ENCODE measurements around the gene SYNE2. TPM values are rescaled to one million over a fixed set of nuclear protein-coding genes. Genes with fewer than 3 reads are reported as not detected.

The SYNE2 gene
- total RNA-seq, 4 donors from 2014 or later, result 136 to 323 (median 215) TPM

DNA sequence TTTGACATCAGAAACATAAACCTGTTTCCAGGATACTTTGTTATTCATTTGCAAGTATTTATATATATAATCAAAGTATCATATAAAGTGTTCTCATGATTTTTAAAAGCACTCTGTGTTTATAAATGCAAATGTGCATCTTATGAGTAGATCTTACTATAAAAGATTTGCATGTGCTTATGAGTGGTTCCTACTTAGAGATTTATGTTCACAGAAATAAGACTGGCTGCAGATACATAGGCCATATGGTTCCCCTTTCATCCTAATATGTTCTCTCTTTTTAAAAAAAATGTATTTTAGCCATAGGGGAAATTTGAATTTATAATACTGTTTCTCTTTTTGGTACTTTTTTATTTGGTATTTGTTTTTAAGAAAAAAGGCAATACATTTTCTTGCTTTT, 267.2 kb downstream of the SYNE2 start:
- TF ChIP-seq, protein P1, sequence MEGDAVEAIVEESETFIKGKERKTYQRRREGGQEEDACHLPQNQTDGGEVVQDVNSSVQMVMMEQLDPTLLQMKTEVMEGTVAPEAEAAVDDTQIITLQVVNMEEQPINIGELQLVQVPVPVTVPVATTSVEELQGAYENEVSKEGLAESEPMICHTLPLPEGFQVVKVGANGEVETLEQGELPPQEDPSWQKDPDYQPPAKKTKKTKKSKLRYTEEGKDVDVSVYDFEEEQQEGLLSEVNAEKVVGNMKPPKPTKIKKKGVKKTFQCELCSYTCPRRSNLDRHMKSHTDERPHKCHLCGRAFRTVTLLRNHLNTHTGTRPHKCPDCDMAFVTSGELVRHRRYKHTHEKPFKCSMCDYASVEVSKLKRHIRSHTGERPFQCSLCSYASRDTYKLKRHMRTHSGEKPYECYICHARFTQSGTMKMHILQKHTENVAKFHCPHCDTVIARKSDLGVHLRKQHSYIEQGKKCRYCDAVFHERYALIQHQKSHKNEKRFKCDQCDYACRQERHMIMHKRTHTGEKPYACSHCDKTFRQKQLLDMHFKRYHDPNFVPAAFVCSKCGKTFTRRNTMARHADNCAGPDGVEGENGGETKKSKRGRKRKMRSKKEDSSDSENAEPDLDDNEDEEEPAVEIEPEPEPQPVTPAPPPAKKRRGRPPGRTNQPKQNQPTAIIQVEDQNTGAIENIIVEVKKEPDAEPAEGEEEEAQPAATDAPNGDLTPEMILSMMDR (IDR thresholded peaks at IDR 0.05; ENCODE audit: low read depth), result no peak

- TF ChIP-seq, protein P1 (IDR thresholded peaks at IDR 0.05; ENCODE audit: low read depth), result no peak
Observed at GRCh38 chr14:64123241-64123822, 270.5 kb downstream of the SYNE2 start.

DNA sequence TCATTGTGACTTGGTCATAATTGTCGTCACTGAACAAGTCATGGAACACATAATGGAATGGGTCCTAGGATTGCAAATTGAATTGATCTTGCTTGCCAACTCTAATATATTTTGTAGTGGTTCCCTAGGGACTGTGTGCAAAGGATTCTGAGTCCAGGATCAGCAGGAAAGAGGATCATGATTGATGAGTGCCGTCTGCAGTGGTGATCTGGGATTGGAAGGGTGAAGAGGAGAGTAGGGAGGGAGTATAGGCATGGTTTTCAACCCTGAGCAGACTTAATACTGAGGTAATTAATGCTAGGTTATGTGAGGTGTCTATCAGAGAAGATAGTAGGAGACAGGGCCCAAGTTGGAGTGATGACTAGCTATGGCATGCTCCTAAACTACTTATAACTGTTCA, 272.5 kb downstream of the SYNE2 start:
- TF ChIP-seq, protein P1 (IDR thresholded peaks at IDR 0.05; ENCODE audit: low read depth), result no peak

DNA sequence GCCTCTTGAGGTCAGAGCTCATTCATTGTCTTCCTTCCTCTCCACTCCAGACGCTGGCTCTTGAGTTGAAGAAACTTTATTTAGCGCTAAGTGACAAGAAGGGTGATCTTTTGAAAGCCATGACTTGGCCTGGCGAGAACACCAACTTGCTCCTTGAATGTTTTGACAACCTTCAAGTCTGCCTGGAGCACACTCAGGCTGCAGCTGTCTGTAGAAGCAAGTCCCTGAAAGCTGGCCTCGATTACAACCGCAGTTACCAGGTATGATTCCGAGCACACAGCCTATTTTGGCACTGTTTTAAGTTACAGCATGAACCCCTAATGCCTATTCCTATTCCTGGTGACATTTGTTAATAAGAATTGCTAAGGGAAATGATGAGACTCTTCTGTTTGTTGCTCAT, 273.7 kb downstream of the SYNE2 start:
- TF ChIP-seq, protein P1 (IDR thresholded peaks at IDR 0.05; ENCODE audit: low read depth), result no peak

DNA sequence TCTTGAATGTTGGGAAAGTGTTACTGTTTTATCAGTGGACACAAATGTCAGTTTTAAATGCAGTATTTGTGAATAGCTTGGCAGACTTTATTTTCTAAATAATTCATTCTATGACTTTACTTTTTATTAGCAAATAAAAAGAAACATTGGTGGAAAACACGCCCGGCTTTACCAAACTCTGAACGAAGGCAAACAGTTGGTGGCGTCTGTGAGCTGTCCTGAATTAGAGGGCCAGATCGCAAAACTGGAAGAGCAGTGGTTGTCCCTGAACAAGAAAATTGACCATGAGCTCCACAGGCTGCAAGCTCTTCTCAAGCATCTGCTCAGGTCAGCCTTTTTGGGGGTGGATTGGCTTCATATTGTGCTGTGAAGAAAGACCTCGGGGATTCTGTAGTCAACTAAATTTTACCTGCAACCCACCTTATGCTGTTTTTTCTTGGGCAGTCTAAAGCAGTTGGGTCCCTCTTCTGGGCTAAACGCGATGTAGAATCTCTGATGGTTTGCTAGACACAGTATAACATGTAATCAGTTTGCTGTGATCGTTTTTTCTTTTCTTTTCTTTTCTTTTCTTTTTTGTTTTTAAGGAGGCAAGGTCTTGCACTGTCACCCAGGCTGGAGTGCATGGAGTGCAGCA, 285.0 kb downstream of the SYNE2 start:
- TF ChIP-seq, protein P1 (IDR thresholded peaks at IDR 0.05; ENCODE audit: low read depth), result no peak

GRCh38 chr14:64147126-64147790, 294.5 kb downstream of the SYNE2 start:
- TF ChIP-seq, protein P1 (IDR thresholded peaks at IDR 0.05; ENCODE audit: low read depth), result no peak

GRCh38 chr14:64149921-64150320, 297.1 kb downstream of the SYNE2 start:
- TF ChIP-seq, protein P1 (IDR thresholded peaks at IDR 0.05; ENCODE audit: low read depth), result no peak
